Suprapubic skin (tissue), 4 donors: ENCODE results near the gene RPL28. TPM values are rescaled to one million over a fixed set of nuclear protein-coding genes. Genes with fewer than 3 reads are reported as not detected.

ENCODE experiments used
- DNase-seq, 2 donors: peaks; one replicate each; pipeline ENCODE4 v3.0.0-alpha.2; 2019; ENCODE audit warnings: low spot score in 2 of 2
- H3K27ac ChIP-seq: fragments of 200-600 bp; sonication (generic); one replicate; pipeline ENCODE4 v1.5.1; 2019
- H3K27me3 ChIP-seq: fragments of 200-600 bp; sonication (generic); one replicate; pipeline ENCODE4 v1.5.1; 2019
- H3K36me3 ChIP-seq: fragments of 200-600 bp; sonication (generic); one replicate; pipeline ENCODE4 v1.5.1; 2019
- H3K4me1 ChIP-seq: fragments of 200-600 bp; sonication (generic); one replicate; pipeline ENCODE4 v1.5.1; 2019
- H3K4me3 ChIP-seq: fragments of 200-600 bp; sonication (generic); one replicate; pipeline ENCODE4 v1.5.1; 2019; ENCODE audit warnings: mild to moderate bottlenecking
- H3K9me3 ChIP-seq: fragments of 200-600 bp; sonication (generic); one replicate; pipeline ENCODE4 v1.5.1; 2019
- EP300 ChIP-seq: sonication (generic); formaldehyde crosslinking; IDR thresholded peaks from one replicate; pipeline ENCODE4 v1.6.1; 2017; ENCODE audit warnings: antibody characterized with exemption
- POLR2A ChIP-seq, 2 donors: fragments of 450-650 bp; IDR thresholded peaks; one replicate each; pipeline ENCODE4 v1.6.1; 2017; ENCODE audit warnings: antibody characterized with exemption in 2 of 2, mild to moderate bottlenecking in 2 of 2, moderate library complexity in 2 of 2
- POLR2AphosphoS5 ChIP-seq, 3 donors: sonication (generic); formaldehyde crosslinking; IDR thresholded peaks; one replicate each; pipeline ENCODE4 v1.6.1; 2017; ENCODE audit warnings: antibody characterized with exemption in 3 of 3
- WGBS: methylation state at CpG from one replicate; pipeline ENCODE4 v1.1.5; 2018; 5-methylcytosine and 5-hydroxymethylcytosine counted together
- total RNA-seq, 4 donors: library from RNA; depleted of rRNA; stranded (reverse); fragments of >200 nt; gene quantifications; one replicate each; pipeline ENCODE4 v1.1.0, GENCODE V29; 2016
- TF ChIP-seq, protein P1 (sequence below), 2 donors: fragments of 200-600 bp in 1 of 2; fragments of 450-650 bp in 1 of 2; sonication (generic) in 1 of 2; IDR thresholded peaks; one replicate each; pipeline ENCODE4 v1.5.1; 2016 to 2019; ENCODE audit warnings: antibody characterized with exemption in 2 of 2, mild to moderate bottlenecking in 1 of 2, moderate library complexity in 1 of 2

Gene RPL28
- total RNA-seq, 4 donors from 2014 or later: 605 to 767 (median 714) TPM

DNA sequence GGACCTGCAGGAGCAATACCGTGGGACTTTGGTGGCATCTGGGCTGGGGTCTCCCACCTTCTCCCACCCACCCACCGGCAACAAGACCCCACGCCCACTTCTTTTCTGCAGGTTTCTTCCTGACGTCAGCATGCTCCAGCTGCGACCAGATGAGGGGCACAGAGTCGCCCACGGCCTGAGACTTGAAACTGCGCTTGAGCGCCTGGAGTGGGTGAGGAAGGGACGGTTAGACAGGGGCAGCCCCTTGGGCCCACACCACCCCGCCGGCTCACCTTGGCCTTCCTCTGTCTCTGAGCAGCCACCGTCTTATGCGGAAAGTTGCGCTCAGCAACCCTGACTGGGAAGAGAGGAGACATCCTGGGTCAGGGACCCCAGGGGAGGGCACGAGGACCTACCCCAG lies 24.8 kb upstream of the RPL28 start:
- Histone ChIP-seq H3K36me3 (no peaks in the 10 kb centered on the region), H3K27ac (no peak overlapping the region), H3K27me3 (peaks cover 17% of the 10 kb centered on the region), H3K4me1 (no peaks in the 10 kb centered on the region), H3K4me3 (no peak overlapping the region), H3K9me3 (no peaks in the 10 kb centered on the region)
- 90% methylated on average over 6 of the region's 16 CpGs for WGBS
- TF ChIP-seq, protein P1, sequence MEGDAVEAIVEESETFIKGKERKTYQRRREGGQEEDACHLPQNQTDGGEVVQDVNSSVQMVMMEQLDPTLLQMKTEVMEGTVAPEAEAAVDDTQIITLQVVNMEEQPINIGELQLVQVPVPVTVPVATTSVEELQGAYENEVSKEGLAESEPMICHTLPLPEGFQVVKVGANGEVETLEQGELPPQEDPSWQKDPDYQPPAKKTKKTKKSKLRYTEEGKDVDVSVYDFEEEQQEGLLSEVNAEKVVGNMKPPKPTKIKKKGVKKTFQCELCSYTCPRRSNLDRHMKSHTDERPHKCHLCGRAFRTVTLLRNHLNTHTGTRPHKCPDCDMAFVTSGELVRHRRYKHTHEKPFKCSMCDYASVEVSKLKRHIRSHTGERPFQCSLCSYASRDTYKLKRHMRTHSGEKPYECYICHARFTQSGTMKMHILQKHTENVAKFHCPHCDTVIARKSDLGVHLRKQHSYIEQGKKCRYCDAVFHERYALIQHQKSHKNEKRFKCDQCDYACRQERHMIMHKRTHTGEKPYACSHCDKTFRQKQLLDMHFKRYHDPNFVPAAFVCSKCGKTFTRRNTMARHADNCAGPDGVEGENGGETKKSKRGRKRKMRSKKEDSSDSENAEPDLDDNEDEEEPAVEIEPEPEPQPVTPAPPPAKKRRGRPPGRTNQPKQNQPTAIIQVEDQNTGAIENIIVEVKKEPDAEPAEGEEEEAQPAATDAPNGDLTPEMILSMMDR (IDR thresholded peaks at IDR 0.05): no peak
- TF ChIP-seq POLR2AphosphoS5 (IDR thresholded peaks at IDR 0.05) (no peak), POLR2A (IDR thresholded peaks at IDR 0.05) (no peak), EP300 (no peak)
- DNase-seq: no peak

DNA sequence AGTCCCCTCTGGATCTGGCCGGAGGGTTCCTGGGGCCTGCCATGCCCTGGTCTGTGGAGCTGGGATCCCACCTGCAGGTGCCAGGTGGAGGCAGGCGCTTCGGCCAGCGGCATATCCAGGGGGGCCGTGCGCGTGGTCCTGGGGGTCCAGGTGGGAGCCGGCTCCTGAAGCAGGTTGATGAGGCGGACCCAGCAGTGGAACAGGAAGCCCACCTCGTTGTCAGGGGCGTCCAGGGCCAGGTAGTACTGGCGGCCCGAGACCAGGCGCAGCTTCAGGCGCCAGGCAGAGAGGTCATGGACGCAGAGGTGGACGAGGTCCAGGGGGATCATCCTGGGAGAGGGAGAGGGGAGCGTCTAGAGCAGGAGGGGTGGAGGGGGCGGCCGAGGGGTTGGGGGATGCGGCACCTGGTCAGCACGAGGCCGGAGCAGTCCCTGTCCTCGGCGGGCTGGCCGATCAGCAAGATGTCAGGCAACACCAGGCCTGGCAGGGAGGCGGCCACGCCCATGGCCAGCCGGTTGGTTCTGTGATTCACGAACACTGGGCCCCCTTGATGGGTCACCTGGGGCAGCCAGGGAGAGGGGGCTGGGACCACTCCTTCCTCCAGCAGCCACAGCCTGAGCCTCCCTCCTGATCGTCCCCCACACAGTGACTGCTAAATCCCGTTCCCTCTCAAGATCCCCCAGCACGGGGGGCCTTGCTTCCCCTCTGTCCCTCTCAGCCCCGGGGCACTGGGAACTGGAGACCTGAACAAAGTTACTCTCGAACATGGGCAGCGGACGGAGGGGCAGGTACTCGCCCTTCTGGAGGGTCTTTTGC lies 23.4 kb upstream of the RPL28 start:
- H3K36me3 ChIP-seq: no peaks in the 10 kb centered on the region
- TF ChIP-seq POLR2AphosphoS5 (IDR thresholded peaks at IDR 0.05) (no peak), EP300 (no peak), POLR2A (IDR thresholded peaks at IDR 0.05) (no peak)
- TF ChIP-seq, protein P1 (IDR thresholded peaks at IDR 0.05): no peak

DNA sequence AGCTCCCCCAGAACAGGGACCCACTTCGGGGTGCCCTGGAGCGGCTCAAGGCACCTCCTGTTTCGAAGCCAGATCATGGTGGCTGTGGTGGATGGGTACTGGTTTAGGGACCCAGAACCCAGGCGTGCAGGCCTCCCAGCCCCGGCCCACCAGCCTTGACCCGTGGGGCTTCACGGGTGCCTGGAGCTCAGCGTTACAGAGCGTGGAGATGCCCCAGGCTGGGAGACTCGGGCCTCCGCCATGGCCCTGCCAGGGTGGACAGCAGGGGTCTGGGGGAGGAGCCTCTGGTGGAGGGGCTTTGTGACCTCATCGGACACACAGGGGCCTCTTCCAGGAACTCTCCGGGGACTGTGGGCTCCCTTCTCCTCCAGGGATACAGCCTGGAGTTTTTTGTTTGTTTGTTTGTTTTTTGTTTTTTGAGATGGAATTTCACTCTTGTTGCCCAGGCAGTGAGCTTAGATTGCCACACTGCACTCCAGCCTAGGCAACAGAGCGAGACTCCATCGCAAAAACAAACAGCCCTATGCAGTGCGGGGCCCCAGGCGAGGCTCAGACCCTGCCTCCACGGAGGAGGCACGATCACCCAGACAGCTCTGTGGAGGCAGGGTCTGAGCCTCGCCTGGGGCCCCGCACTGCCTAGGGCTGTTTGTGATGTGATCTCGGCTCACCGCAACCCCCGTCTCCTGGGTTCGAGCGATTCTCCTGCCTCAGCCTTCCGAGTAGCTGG lies 22.6 kb upstream of the RPL28 start, which contains the start of gene GARIN5B:
Gene GARIN5B, minus strand, starts transcription at position 271 of the 727 bp plus-strand sequence. Its CDS starts 194 bp downstream, at position 77.
- Histone ChIP-seq H3K27ac (no peak within 1 kb of the TSS), H3K4me3 (no peak within 1 kb of the TSS), H3K36me3 (no peaks in the 10 kb centered on the region), H3K27me3 (peaks cover 14% of the 10 kb centered on the region), H3K4me1 (no peaks in the 10 kb centered on the region), H3K9me3 (no peaks in the 10 kb centered on the region)
- DNase-seq: no peak
- WGBS: 86% methylated on average over 18 of the region's 27 CpGs
- TF ChIP-seq POLR2A (IDR thresholded peaks at IDR 0.05) (no peak), POLR2AphosphoS5 (IDR thresholded peaks at IDR 0.05) (no peak), EP300 (no peak)
- TF ChIP-seq, protein P1 (IDR thresholded peaks at IDR 0.05): no peak

More for the DNA sequence above, 23.4 kb upstream of the RPL28 start:
- DNase-seq: no peak
- Histone ChIP-seq H3K9me3 (no peaks in the 10 kb centered on the region), H3K27ac (no peak overlapping the region), H3K27me3 (peaks cover 8% of the 10 kb centered on the region), H3K4me1 (no peaks in the 10 kb centered on the region), H3K4me3 (no peak overlapping the region)
- WGBS: 80% methylated on average over 22 of the region's 38 CpGs

DNA sequence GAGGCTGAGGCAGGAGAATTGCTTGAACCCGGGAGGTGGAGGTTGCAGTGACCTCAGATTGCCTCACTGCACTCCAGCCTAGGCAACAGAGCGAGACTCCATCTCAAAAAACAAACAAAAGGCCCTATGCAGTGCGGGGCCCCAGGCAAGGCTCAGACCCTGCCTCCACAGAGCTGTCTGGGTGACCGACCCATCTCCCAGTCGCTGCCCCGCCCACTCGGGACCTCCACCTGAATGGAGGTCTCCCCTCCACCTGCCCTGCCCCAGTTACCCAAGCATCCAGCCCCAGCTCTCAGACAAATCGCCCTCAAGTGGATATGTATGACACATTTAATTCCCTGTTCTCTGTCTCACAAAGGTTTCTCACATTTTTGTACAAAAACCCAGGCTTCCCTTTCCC lies 20.5 kb upstream of the RPL28 start:
- no peak for DNase-seq
- peaks cover 35% of the 10 kb centered on the region for H3K27me3 ChIP-seq

More for the DNA sequence above, 20.5 kb upstream of the RPL28 start:
- Histone ChIP-seq H3K4me3 (no peak overlapping the region), H3K36me3 (no peaks in the 10 kb centered on the region), H3K27ac (no peak overlapping the region), H3K4me1 (peaks cover 17% of the 10 kb centered on the region), H3K9me3 (no peaks in the 10 kb centered on the region)
- WGBS: 87% methylated on average over 8 of the region's 8 CpGs
- TF ChIP-seq POLR2A (IDR thresholded peaks at IDR 0.05) (no peak), EP300 (no peak), POLR2AphosphoS5 (IDR thresholded peaks at IDR 0.05) (no peak)
- TF ChIP-seq, protein P1 (IDR thresholded peaks at IDR 0.05): no peak
